ENCODE results near the gene FRAS1.

- TF ChIP-seq CTCF (conservative IDR thresholded peaks at IDR 0.05; ENCODE audit: low read depth, low read length), result peak; percentile 10; the same call in 1 of the 2 replicates
- TF ChIP-seq EZH2 (IDR thresholded peaks at IDR 0.05; ENCODE audit: low read length, unreplicated experiment), result no peak
Measured at GRCh38 chr4:78568640-78569305, 511.6 kb downstream of the FRAS1 start.

Data from PC-3 (cell line).